Adrenal gland (tissue), 5 donors: ENCODE results near the gene MYPN.

Experiments
- POLR2A ChIP-seq, 2 donors: fragments of 450-650 bp; IDR thresholded peaks; one replicate each; pipeline ENCODE4 v1.6.1; 2017; ENCODE audit warnings: antibody characterized with exemption in 2 of 2, mild to moderate bottlenecking in 2 of 2, moderate library complexity in 1 of 2
- TF ChIP-seq, protein P1 (sequence below), 6 experiments: fragments of 450-650 bp in 4 of 6; fragments of 200-600 bp in 2 of 6; sonication (generic) in 1 of 6; IDR thresholded peaks; 1 replicate in 5 of 6; 2 replicates in 1 of 6; pipeline versions ENCODE4 v1.5.1 to v1.8.0; 2016 to 2021; ENCODE audit warnings: antibody characterized with exemption in 6 of 6, mild to moderate bottlenecking in 2 of 6, moderate library complexity in 1 of 6
- donor health status: DM: no; HTN: no; CAD: no.

DNA sequence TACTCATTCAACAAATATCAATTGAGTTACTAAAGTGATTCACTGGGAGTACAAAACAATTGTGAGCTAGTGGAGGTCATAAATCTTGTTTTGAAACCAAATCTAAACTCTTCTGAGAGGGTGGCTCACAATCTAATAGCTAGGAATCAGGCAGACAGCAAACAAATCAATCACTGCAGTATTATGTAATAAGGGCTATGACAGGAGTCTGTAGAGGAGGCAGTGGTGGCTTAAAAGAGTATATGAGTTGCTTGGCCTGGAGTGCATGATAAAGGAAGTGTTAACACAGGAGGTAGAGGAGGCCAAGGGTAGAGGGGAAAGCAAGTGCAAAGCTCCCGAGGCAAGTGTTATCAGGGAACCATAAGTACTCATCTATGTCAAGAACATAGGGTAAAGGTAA, 16.5 kb downstream of the MYPN start:
- TF ChIP-seq, protein P1, sequence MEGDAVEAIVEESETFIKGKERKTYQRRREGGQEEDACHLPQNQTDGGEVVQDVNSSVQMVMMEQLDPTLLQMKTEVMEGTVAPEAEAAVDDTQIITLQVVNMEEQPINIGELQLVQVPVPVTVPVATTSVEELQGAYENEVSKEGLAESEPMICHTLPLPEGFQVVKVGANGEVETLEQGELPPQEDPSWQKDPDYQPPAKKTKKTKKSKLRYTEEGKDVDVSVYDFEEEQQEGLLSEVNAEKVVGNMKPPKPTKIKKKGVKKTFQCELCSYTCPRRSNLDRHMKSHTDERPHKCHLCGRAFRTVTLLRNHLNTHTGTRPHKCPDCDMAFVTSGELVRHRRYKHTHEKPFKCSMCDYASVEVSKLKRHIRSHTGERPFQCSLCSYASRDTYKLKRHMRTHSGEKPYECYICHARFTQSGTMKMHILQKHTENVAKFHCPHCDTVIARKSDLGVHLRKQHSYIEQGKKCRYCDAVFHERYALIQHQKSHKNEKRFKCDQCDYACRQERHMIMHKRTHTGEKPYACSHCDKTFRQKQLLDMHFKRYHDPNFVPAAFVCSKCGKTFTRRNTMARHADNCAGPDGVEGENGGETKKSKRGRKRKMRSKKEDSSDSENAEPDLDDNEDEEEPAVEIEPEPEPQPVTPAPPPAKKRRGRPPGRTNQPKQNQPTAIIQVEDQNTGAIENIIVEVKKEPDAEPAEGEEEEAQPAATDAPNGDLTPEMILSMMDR (IDR thresholded peaks at IDR 0.05): no peak
- no peak for TF ChIP-seq POLR2A (IDR thresholded peaks at IDR 0.05)
